ENCODE measurements around the gene UTP3. TPM values are rescaled to one million over a fixed set of nuclear protein-coding genes. Genes with fewer than 3 reads are reported as not detected.
"Not testable (repeated sequence)": the region's sequence is repeated elsewhere in the genome, so short reads cannot be mapped to it uniquely, and the experiment has no call there.

UTP3 gene
- total RNA-seq, 4 donors from 2014 or later = 6.7 to 28.9 (median 17.1) TPM

DNA sequence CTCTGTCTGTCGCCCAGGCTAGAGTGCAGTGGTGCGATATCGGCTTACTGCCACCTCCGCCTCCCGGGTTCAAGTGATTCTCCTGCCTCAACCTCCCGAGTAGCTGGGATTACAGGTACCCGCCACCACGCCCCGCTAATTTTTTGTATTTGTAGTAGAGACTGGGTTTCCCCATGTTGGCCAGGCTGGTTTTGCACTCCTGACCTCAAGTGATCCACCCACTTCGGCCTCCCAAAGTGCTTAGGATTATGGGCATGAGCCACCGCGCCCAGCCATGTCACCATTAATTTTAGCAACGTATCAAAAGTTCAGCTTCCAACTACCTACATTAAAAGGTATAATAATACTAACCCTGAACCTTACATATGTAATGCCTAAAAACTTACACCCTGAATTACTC, 940 bp upstream of the UTP3 start:
- DNase-seq = peak in 1 of 2 donors; percentile 27
- peak overlapping the region; percentile 95 to 98 for H3K27ac ChIP-seq
- H3K4me1 ChIP-seq = peaks cover 0 to 12% of the 10 kb centered on the region in 2 donors
- H3K4me3 ChIP-seq = peak overlapping the region; percentile 61 to 99
- no peaks in the 10 kb centered on the region for H3K27me3 ChIP-seq
- H3K36me3 ChIP-seq = no peaks in the 10 kb centered on the region
- no peak for TF ChIP-seq POLR2A (IDR thresholded peaks at IDR 0.05)
- TF ChIP-seq, protein P1, sequence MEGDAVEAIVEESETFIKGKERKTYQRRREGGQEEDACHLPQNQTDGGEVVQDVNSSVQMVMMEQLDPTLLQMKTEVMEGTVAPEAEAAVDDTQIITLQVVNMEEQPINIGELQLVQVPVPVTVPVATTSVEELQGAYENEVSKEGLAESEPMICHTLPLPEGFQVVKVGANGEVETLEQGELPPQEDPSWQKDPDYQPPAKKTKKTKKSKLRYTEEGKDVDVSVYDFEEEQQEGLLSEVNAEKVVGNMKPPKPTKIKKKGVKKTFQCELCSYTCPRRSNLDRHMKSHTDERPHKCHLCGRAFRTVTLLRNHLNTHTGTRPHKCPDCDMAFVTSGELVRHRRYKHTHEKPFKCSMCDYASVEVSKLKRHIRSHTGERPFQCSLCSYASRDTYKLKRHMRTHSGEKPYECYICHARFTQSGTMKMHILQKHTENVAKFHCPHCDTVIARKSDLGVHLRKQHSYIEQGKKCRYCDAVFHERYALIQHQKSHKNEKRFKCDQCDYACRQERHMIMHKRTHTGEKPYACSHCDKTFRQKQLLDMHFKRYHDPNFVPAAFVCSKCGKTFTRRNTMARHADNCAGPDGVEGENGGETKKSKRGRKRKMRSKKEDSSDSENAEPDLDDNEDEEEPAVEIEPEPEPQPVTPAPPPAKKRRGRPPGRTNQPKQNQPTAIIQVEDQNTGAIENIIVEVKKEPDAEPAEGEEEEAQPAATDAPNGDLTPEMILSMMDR (IDR thresholded peaks at IDR 0.05) = no peak
- H3K9me3 ChIP-seq = no peaks in the 10 kb centered on the region
- intact Hi-C loops (cut with DNase I; ENCODE audit: low total_unique reads) = no loop called here

DNA sequence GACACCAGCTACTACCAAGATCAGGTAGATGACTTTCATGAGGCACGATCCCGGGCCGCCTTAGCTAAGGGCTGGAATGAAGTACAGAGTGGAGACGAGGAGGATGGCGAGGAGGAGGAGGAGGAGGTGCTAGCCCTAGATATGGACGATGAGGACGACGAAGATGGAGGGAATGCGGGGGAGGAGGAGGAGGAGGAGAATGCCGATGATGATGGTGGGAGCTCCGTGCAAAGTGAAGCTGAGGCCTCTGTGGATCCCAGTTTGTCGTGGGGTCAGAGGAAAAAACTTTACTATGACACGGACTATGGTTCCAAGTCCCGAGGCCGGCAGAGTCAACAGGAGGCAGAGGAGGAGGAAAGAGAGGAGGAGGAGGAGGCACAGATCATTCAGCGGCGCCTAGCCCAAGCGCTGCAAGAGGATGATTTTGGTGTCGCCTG, 481 bp downstream of the UTP3 start:
- Histone ChIP-seq H3K27ac (peak overlapping the region; percentile 95 to 98), H3K27me3 (no peaks in the 10 kb centered on the region), H3K4me1 (peaks cover 0 to 12% of the 10 kb centered on the region in 2 donors), H3K9me3 (no peaks in the 10 kb centered on the region), H3K36me3 (no peaks in the 10 kb centered on the region), H3K4me3 (peak overlapping the region; percentile 61 to 99)
- no peak for DNase-seq
- no peak for TF ChIP-seq POLR2A (IDR thresholded peaks at IDR 0.05)
- TF ChIP-seq, protein P1 (IDR thresholded peaks at IDR 0.05) = no peak
- intact Hi-C loops (cut with DNase I; ENCODE audit: low total_unique reads) = no loop called here

DNA sequence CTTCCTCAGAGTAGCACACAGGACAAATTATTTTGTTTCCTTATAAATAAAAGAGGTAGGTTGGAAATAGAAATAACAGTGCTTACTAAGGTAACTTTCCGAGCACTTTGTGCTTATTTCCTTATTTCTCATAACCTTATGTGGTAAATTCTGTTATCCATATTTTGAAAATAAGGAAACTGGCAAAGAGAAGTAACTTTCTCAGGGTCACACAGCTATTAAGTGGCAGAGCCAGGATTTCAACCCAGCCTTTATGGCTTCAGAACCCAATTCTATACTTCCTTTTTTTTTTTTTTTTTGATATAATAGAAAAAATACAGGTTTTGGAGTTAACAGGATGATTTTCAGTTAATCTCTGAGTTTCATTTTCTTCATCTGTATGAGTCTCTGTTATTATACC, 3.3 kb downstream of the UTP3 start:
- intact Hi-C loops (cut with DNase I; ENCODE audit: low total_unique reads) = no loop called here
- no peak for DNase-seq
- Histone ChIP-seq H3K4me1 (peaks cover 0 to 12% of the 10 kb centered on the region in 2 donors), H3K9me3 (no peaks in the 10 kb centered on the region), H3K27me3 (no peaks in the 10 kb centered on the region), H3K27ac (no peak overlapping the region), H3K4me3 (no peak overlapping the region), H3K36me3 (no peaks in the 10 kb centered on the region)
- TF ChIP-seq, protein P1 (IDR thresholded peaks at IDR 0.05) = no peak
- no peak for TF ChIP-seq POLR2A (IDR thresholded peaks at IDR 0.05)

DNA sequence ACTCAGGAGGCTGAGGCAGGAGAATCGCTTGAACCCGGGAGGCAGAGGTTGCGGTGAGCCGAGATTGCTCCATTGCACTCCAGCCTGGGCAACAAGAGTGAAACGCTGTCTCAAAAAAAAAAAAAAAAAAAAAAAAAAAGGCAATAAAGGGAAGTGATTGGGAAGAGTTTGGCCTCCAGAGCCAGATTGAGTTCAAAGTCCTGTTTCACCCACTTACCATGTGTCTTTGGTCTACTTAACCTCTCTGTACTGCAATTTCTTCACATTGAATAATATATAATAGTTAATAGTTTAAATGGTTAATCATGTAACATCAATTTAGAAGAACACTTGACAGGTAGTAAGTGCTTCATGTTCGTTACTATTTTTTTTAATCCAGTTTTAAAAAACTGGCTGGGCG, 6.3 kb downstream of the UTP3 start:
- intact Hi-C loops (cut with DNase I; ENCODE audit: low total_unique reads); H3K36me3 ChIP-seq; H3K9me3 ChIP-seq; H3K4me1 ChIP-seq; H3K27me3 ChIP-seq; H3K27ac ChIP-seq; H3K4me3 ChIP-seq; DNase-seq: not testable (repeated sequence)

DNA sequence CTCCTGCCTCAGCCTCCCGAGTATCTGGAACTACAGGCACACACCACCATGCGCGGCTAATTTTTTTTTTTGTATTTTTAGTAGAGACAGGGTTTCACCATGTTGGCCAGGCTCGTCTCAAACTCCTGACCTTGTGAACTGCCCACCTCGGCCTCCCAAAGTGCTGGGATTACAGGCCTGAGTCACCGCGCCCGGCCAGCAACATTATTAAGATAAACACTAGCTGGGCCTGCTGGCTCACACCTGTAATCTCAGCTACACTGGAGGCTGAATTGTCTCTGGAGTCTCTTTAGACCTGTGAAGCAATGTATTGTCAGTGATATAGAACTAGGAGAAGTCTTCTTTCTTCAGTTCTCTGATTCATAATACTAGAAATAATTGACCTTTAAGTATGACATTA, 10.1 kb downstream of the UTP3 start:
- intact Hi-C loops (cut with DNase I; ENCODE audit: low total_unique reads); H3K9me3 ChIP-seq; H3K27me3 ChIP-seq; DNase-seq; H3K36me3 ChIP-seq; H3K27ac ChIP-seq; H3K4me1 ChIP-seq; H3K4me3 ChIP-seq: not testable (repeated sequence)

DNA sequence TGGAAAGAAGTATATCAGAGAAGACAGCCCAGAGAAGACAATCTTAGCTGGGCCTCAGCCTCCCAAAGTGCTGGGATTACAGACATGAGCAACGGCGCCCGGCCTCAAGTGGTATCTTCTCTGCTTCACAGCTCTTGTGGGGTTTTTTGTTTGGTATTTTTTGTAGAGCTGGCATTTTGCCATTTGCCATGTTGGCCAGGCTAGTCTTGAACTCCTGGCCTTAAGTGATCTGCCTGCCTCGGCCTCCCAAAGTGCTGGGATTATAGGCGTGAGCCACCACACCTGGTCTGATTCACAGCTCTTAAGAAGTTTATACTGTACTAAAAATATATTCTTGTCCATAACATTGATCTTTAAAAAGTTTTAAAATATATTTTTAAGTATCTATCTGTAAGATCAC, 12.4 kb downstream of the UTP3 start:
- intact Hi-C loops (cut with DNase I; ENCODE audit: low total_unique reads) = no loop called here
- no peak overlapping the region for H3K4me3 ChIP-seq
- no peaks in the 10 kb centered on the region for H3K9me3 ChIP-seq
- H3K27ac ChIP-seq = no peak overlapping the region
- no peaks in the 10 kb centered on the region for H3K36me3 ChIP-seq
- no peaks in the 10 kb centered on the region for H3K27me3 ChIP-seq
- TF ChIP-seq, protein P1 (IDR thresholded peaks at IDR 0.05) = no peak
- TF ChIP-seq POLR2A (IDR thresholded peaks at IDR 0.05) = no peak
- DNase-seq = no peak
- no peaks in the 10 kb centered on the region for H3K4me1 ChIP-seq
